RPMI7951 (cell line): ENCODE measurements around the gene PTGDR. TPM values are rescaled to one million over a fixed set of nuclear protein-coding genes. Genes with fewer than 3 reads are reported as not detected.
A peak's percentile ranks its signal among the peaks of the same experiment; 100 is the strongest.

ENCODE experiments used
- DNase-seq: peaks from one replicate; pipeline ENCODE4 v3.0.0-alpha.2; 2012; ENCODE audit warnings: low read depth
- total RNA-seq: library from RNA; depleted of rRNA; stranded (reverse); fragments of >200 nt; shearing (Covaris generic); gene quantifications from 2 replicates; pipeline ENCODE4 v1.2.3, GENCODE V29; 2014; rRNA removed

Gene PTGDR, protein sequence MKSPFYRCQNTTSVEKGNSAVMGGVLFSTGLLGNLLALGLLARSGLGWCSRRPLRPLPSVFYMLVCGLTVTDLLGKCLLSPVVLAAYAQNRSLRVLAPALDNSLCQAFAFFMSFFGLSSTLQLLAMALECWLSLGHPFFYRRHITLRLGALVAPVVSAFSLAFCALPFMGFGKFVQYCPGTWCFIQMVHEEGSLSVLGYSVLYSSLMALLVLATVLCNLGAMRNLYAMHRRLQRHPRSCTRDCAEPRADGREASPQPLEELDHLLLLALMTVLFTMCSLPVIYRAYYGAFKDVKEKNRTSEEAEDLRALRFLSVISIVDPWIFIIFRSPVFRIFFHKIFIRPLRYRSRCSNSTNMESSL
- not detected in 2 replicates for total RNA-seq

DNA sequence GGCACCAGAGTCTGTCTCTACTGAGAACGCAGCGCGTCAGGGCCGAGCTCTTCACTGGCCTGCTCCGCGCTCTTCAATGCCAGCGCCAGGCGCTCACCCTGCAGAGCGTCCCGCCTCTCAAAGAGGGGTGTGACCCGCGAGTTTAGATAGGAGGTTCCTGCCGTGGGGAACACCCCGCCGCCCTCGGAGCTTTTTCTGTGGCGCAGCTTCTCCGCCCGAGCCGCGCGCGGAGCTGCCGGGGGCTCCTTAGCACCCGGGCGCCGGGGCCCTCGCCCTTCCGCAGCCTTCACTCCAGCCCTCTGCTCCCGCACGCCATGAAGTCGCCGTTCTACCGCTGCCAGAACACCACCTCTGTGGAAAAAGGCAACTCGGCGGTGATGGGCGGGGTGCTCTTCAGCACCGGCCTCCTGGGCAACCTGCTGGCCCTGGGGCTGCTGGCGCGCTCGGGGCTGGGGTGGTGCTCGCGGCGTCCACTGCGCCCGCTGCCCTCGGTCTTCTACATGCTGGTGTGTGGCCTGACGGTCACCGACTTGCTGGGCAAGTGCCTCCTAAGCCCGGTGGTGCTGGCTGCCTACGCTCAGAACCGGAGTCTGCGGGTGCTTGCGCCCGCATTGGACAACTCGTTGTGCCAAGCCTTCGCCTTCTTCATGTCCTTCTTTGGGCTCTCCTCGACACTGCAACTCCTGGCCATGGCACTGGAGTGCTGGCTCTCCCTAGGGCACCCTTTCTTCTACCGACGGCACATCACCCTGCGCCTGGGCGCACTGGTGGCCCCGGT lies at the start of gene PTGDR:
TSS of gene PTGDR (plus strand) at position 198 of the 778 bp plus-strand sequence. CDS start at position 315, 117 bp downstream.
- DNase-seq, result peak; percentile 8

DNA sequence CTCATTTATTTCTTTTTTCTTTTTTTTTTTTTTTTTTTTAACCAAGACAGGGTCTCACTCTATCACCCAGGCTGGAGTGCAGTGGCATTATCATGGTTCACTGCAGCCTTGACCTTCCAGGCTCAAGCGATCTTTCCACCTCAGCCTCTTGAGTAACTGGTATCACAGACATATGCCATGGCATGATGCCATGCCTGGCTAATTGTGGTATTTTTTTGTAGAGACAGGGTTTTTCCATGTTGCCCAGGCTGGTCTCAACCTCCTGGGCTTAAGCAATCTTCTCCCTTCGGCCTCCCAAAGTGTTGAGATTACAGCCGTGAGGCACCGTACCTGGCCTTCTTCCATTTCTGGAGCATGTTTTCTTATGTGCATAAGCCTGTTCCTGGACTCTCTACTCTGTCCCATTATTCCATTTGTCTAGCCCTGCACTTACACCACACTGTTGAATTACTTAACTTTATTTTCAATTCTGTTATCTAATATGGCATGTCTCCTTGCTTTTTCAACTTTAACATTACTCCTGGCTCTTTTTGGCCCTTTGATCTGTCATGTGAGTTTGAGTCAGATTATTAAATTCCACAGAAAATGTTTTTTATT lies 47.9 kb upstream of the PTGDR start:
- DNase-seq, result peak; percentile 28

DNA sequence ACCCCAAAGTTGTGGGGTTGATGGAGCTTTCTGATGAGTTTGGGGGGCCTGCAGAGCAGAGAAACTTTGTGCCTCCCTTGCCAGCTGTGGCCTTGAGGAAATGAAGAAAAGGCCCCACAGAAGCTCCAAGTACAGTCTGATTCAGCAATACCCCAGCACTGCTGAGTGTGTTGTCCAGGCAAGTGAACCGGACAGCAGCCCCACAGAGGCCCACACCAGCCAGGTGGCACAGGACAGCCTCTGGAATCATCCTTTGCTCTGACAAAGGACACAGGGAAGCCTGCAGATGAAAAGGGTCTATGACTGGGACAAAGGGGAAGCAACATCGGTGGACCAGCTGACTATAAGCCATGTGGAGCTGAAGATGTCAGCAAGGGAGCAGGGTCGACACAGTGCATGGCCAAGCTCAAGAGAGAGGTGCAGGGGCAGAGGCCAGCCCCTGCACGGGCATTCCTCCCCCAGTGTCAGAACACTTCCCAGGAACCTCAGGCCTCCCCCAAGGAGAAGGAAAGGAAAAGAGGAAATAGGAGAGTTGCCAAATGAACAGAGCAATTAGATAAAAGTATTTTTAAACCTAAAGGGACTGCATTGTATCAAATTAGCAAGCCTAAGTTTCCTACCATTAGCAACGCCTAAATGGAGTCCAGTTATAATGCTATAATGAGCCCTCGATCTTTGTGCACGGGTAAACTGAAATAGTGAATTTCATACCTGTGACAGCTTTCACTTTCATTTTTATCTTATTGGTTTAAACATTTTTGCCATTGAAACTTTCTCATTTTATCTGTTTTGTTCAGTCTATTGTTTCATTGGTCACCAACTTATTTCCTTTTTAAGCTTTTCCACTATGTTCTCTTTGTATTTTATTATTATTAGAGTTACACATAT lies 46.3 kb upstream of the PTGDR start:
- peak; percentile 26 for DNase-seq

DNA sequence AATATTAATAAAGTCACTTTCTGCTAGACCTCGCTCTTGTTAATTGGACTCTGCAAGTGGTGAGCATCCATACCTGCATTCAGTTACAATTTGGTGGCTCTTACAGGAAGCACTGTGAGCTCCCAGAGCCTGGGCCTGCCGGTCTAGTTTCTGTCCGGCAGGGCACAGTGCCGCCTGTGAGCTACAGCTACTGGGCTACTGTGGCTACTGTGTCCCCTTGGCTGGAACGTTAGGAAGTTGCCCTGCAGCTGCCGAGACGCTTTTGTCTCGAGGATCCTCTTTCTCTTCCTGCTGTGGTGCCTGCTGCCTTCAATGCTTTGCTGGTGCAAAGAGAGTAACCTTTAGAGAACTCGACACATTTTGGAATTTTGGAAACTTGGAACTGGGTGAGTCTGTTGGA lies 44.6 kb upstream of the PTGDR start:
- peak; percentile 31 for DNase-seq

DNA sequence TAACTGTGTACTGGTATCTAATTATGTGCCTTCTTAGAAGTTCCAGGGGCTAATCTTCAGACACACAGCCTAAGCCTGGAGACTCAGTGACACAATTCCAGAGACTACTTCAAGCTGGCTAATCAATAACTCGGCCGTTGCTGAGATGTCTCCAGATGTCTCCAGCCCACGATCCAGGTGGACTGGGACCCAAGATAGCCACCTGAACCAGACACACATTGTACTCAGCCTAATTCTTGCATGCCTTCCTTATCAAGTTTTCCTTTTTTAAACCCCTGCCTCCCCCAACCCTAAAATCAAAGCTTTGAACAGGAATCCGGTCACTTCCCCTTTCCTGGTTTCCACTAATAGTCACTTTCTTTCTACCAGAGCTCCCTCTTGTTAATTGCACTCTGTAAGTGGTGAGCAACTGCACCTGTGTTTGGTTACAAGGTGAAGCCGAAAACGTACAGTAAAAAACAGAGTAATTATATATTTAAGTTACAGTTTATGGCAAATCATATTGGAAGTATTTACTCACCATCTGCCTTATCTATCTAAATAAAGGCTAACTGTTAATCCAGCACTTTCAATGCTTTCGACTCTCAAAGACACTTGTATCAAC lies 39.8 kb upstream of the PTGDR start:
- no peak for DNase-seq

DNA sequence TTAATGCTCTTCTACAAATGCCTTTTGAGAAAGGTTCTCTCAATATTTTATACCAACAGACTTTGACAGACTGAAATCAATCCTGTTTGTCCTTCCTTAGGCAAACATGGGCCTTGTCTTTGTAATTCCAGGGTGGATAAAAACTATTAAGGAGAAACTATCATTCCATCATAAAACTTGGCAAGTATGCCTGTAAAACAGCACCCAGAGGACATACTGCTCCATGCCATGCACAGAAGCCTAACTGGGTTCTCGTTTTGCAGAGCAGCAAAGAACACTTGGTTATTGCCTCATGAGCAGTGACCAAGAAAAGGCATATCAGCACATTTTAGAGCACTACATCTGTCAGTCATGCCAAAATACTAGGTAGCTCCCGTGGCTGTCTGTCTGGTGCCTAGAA lies 33.8 kb upstream of the PTGDR start:
- DNase-seq, result no peak

DNA sequence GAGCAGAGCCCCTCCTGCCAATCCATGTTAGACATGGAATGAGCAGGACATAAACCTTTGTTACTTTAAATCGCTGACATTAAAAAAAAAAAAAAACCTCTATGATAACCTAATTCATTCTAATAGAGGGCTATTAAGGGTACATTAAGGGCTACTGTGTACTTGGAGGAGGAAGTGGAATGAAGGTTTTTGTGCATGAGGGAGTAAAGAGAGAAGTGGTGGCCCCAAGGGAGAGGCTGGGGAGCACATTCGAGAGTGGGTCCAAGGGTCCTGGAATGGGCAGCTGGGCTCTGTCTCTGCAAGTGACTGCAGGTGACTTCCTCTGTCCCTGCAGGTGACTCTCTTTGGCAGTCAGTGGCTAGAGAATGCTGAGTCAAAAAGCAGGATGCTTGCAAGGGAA lies 32.1 kb upstream of the PTGDR start:
- DNase-seq, result no peak

DNA sequence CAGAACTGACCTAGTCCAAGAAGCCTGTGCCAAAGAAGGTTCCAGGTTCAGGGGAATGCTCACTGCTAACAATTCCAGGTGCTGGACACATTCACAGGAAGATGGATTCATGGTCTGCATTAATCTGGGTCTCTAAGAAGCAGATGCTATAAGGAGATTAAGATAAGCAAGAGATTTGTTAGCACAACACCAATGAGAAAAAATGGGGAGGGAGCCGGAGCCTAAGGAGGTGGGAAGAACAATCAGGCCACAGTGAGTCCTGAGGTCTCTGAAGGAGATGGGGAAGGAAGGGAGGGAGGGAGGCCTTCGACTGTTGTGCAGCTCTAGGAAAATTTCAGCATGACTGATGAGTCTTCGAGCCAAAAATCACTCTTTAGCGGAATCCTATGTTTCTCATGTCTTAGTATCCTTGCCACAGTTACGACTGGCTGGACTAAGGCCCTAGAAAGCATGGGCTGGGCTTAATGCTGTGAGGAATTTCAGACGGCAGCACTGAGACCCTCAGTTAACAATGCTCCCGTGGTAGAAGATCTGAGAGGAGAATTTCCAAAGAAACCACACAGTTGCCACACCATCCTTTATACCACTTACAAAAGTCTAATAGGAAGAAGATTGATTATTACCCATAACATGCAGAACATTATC lies 31.5 kb upstream of the PTGDR start:
- no peak for DNase-seq

DNA sequence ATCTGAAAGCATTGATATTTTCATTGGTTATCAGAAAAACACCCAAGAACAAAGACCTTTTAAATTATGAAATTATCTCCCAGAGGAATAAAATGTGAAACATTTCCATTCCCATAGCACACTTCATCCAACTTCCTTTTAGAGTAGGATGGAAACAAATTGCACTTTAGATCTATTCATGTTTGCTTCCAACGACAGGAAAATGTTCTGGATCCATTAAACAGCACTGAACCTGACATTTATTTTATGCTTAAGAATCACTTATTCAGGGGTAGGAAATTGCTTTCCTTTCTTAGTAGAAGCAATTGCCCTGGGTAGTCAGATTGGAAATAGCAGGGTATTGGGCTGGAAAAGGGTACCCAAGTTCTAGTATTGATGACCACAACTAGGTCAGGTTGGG lies 28.8 kb upstream of the PTGDR start:
- DNase-seq, result no peak

DNA sequence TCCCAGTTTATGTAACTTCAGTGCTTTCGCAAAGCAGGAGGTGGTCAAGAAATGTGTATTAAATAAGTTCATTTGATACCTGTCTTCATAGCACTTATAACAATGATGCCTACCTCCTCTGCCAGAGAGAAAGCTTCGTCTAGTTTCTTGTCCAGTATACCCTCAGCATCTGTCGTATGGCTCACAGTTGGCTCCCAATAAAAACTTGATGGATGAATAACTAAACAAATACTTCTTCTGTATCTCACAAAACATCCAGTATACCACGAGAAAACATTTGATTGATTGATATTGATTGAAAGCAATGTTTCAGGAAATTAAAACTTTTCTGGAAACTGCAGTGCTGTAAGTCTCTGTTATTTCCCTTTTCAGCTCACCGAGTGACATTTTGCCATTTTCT lies 26.9 kb upstream of the PTGDR start:
- DNase-seq, result no peak

DNA sequence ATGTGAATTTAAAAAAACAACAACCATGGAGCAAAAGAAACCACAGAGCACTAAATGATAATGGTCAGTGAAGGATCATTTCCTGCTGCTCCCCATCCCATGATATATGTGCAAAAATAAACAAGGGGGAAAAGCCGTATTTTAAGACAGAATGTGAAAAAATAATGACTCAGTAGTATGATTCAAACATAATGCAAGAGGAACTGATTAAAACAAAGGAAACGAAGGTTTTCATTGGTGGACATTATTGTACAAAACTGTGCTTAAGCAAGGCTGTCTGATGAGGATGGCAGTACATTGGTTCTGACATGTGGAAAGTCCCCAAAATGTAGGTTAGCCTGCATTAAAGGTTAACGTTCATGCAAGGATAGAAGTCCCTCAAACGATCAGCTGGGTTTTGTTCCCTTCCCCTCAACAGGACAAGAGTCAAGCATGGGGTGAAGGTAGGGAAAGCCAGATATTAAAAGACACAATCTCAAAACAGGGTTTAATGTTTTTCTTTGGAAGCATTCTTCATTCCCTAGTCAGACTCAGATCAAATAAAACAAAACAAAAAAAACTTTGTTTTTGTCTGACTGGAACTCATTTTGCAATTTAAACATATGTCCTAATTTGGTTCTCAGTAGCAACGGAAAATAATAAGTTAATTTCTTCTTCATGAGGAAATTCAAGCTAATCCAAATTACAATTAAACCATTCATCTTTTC lies 26.3 kb upstream of the PTGDR start:
- DNase-seq, result peak; percentile 44

DNA sequence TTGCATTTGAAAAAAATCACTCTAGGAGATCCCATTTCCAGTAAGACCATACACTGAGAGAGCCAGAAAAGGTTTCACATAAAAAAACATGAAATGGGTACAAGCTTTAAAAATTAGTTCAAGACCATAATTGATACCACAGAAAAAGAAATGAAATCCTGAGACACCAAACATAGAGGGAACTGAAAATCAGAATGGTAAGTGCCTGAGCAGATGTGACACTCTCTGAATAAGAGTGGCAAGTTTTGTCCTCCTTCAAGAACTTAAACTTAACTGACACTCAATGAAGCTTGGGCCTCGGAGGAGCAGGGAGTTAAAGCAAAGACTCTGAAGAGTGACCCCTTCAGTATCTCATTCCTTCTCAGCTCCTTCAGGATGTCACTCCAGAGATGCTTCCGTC lies 23.2 kb upstream of the PTGDR start:
- no peak for DNase-seq

DNA sequence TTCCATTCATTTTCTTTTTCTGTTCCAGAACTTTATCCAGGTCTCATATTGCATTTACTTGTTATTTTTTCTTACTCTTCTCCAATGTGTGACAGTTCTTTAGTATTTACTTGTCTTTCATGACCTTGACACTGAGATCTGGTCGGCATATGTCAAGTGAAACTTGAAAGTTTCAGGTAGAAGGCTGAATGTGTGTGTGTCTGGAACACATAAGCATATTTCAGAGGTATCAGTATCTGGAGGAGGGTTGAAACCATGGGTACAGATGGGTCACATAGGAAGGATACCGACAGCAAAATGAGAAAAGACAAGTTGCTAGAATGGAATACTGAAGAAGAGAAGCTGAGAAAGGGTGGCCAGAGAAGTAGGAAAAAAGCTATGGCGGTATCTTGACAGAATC lies 22.5 kb upstream of the PTGDR start:
- DNase-seq, result no peak

DNA sequence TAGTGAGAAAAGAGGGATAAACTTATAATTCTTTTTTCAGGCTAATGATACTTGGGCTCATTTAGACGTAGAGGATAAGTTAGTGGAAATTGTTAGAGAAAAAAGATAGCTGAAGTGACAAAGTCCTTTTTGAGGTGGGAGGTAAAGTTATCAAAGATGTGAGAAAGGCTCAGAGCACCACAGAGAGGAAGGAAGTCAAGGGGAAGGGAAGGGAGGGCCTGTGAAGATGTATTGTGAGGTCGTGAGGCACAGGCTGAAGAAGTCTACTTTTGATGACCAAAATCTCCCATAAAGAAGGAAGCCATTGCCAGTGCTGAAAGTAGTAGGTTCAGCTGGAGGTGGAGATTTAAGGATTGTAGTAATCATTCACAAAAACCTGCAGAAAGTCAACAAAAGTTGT lies 19.4 kb upstream of the PTGDR start:
- no peak for DNase-seq

DNA sequence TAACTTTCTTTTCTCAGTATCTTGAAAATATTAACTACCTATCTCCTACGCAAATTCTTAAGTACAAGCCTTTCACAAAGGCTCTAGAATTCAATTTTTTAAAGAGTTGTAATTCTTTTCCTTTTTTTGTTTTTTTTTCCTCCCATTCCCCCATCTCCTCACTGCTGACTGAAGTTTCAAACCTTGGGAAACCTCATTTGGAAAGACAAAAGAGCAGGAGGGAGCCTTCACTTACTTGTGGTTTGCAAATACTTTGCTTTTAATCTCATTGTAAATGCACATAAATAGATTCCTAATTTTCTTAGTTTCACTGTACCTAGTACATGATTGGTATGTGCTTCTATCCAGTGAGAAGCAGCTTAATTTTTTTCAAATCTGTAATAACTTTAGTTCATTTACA lies 15.8 kb upstream of the PTGDR start:
- DNase-seq, result no peak

DNA sequence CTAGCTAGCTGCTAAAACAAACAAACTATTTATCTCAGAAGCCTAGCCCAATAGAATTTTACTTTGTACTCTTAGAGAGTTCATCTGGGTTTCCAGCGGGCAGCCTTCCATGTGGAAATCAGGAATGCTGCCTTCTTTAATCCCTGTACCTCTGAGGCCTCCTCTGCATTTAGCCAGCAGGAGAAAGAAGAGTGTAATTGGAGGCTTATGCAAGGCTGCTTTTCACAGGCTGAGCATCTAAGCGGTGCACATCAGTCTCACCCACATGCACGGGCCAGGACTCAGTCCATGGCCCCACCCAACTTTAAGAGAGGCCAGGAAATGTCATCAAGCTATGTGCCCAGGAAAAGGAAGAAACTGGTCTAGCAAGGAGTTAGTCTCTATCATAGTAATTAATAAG lies 14.0 kb upstream of the PTGDR start:
- DNase-seq, result no peak

DNA sequence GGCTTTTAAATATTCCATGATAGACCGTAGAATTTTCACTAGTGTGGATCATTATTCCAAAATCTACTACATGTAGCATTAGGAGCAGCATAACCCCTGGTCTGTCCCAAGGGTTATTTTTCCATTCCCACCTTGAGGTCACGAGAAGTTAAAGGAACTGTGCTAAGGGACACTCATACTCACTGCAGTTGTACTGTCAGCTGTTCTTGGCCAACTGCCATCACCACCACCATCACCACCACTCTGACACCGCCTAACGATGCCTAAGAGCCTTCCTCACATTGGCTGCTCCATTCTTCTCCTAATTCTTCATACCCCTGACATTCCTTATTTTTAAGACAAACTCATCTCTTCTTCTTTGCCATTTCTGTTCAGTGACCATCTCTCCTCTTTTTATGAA lies 13.4 kb upstream of the PTGDR start:
- no peak for DNase-seq

DNA sequence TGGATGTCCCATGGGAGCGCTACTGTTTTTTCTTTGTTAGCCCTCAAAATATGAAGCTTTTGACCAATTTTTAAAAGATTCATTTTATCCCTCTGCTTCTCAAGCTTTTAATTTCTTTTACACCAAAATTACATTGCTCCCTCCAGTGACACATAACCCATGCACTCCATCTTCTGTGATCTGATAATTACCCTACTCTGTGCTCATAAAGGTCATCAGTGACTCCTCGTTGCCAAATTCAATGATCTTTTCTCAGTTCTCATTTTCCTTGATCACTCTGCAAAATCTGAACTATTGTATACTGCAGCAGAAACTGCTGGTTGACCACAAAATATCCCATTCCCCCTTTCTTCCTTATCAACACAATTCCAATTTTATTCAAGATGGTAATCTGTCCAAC lies 8.7 kb upstream of the PTGDR start:
- DNase-seq, result no peak

DNA sequence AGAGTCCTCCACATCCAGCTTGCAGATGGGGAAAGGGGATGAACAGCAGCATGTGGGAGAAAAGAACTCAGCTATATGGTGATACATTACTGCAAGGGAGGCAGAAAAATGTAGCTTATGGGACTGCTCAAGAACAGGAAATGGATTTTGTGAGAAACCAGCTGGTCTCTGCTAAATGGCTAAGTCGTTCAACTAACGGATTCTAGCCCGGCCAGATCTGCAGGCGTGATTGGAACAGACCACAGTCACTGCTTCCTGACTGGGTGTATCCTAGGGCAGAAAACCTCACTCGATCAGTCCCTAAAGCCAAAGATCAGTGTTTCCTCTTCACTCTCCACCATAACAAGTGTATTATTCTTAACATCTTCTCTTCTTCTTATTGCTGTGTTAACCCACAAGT lies 8.1 kb upstream of the PTGDR start:
- no peak for DNase-seq

DNA sequence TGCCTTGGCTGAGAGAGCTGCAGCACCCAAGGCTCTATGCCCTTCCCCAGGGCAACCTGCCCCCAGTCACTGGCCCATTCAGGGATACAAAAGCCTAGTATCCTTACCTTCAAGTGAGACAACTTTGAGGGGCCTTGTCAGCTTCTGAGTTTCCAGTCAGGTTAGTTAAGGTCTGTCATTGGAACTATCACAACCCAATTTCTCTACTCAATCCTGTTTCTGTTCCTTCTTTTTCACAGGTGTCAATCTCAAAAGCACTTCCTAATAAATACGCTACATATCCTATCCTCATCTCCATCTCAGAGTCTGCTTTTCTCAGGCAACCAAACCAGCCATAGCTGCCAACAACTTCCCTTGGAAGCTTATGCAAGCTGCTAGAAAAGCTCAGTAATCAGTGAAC lies 4.9 kb upstream of the PTGDR start:
- no peak for DNase-seq
